Measurements from ENCODE around the gene KLHDC10. TPM values are rescaled to one million over a fixed set of nuclear protein-coding genes. Genes with fewer than 3 reads are reported as not detected.

Gene KLHDC10
- total RNA-seq, 2 donors from 2014 or later, result 18.7 to 34.7 TPM

DNA sequence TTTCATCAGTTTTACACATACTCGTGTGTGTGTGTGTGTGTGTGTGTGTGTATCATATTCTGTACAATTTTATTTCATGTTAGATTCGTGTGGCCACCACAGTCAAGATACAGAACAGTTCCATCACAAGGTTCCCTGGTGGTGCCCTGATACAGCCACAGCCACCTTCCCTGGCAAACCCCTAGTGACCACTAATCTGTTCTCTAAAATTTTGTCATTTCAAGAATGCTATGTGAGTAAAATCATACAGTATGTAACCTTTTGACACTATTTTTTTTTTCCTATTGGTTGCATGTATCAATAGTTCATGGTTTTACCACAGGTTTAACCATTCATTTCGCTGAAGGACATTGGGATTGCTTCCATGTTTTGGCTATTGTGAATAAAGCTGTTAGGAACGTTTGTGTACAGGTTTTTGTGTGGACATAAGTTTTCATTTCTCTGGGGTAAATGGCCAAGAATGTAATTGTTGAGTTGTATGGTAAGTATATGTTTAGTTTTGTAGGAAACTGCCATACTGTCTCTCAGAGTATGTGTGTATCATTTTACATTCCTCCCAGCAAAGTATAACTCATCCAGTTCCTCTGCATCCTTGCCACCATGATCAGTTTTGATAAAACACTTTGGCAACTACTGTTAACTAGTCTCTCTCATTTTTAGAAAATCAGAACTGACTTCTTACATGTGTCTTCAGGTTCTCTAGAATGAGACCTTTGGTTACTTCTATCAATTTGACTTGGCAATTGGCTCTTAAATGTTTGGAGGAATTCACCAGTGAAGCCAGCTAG is 20.6 kb downstream of the KLHDC10 start:
- no peaks in the 10 kb centered on the region for H3K36me3 ChIP-seq
- no peak for DNase-seq (ENCODE audit: low spot score)
- no peaks in the 10 kb centered on the region for H3K27me3 ChIP-seq (replicated peaks; ENCODE audit: insufficient read depth)
- WGBS, result 77% methylated on average over 4 of the region's 4 CpGs
- H3K4me1 ChIP-seq (replicated peaks), result peaks cover 4% of the 10 kb centered on the region
- H3K27ac ChIP-seq, result no peak overlapping the region
- intact Hi-C loops (cut with DNase I), result no loop called here
- TF ChIP-seq POLR2AphosphoS5 (IDR thresholded peaks at IDR 0.05), result no peak
- TF ChIP-seq, protein P1, sequence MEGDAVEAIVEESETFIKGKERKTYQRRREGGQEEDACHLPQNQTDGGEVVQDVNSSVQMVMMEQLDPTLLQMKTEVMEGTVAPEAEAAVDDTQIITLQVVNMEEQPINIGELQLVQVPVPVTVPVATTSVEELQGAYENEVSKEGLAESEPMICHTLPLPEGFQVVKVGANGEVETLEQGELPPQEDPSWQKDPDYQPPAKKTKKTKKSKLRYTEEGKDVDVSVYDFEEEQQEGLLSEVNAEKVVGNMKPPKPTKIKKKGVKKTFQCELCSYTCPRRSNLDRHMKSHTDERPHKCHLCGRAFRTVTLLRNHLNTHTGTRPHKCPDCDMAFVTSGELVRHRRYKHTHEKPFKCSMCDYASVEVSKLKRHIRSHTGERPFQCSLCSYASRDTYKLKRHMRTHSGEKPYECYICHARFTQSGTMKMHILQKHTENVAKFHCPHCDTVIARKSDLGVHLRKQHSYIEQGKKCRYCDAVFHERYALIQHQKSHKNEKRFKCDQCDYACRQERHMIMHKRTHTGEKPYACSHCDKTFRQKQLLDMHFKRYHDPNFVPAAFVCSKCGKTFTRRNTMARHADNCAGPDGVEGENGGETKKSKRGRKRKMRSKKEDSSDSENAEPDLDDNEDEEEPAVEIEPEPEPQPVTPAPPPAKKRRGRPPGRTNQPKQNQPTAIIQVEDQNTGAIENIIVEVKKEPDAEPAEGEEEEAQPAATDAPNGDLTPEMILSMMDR (IDR thresholded peaks at IDR 0.05), result no peak
- no peak for TF ChIP-seq POLR2A (IDR thresholded peaks at IDR 0.05)
- H3K4me3 ChIP-seq, result no peak overlapping the region
- no peaks in the 10 kb centered on the region for H3K9me3 ChIP-seq

DNA sequence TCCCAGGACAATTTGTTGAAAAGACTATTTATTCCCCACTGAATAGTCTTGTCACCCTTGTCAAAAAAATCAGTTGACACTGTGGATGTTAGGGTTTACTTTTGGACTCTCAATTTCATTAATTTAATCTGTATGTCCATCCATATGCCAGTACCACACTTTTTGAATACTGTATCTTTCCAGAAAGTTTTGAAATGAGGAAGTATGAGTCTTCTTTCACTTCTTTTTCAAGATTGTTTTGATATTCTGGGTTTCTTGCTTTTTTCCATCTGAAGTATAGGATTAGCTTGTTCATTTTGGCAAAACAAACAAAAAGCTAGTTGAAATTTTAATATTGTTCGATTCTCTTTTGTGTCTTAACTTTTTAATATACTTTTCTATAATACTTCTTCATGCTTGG is 21.7 kb downstream of the KLHDC10 start:
- DNase-seq (ENCODE audit: low spot score), result no peak
- Histone ChIP-seq H3K4me3 (no peak overlapping the region), H3K36me3 (no peaks in the 10 kb centered on the region), H3K4me1 (replicated peaks) (peaks cover 5% of the 10 kb centered on the region), H3K27ac (no peak overlapping the region), H3K9me3 (no peaks in the 10 kb centered on the region), H3K27me3 (replicated peaks; ENCODE audit: insufficient read depth) (no peaks in the 10 kb centered on the region)
- TF ChIP-seq, protein P1 (IDR thresholded peaks at IDR 0.05), result no peak
- TF ChIP-seq POLR2AphosphoS5 (IDR thresholded peaks at IDR 0.05) (no peak), POLR2A (IDR thresholded peaks at IDR 0.05) (no peak)
- WGBS, result 96% methylated on average over 1 of the region's 1 CpG
- intact Hi-C loops (cut with DNase I), result no loop called here

DNA sequence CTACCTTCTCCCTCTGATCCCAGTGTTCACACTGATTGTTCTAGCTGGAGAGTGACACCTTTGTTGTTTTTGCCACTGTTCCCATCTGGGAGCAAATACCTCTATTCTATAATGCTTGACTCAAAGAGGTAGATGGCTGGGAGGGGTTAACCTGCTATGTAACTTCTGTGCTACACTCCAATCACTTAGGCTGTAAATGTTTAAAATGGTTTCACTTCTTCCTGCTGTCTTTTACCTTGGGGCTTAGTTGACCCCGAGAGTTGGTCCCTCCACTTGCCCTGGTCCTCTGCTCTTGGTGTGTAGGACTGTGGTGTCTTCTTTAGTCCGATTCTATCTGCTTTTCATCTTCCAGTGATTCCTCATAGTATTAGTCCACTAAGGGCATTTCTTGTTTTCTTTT is 22.3 kb downstream of the KLHDC10 start:
- peaks cover 5% of the 10 kb centered on the region for H3K4me1 ChIP-seq (replicated peaks)
- no peak overlapping the region for H3K4me3 ChIP-seq
- no peaks in the 10 kb centered on the region for H3K36me3 ChIP-seq
- no peaks in the 10 kb centered on the region for H3K27me3 ChIP-seq (replicated peaks; ENCODE audit: insufficient read depth)
- no peak for TF ChIP-seq POLR2AphosphoS5 (IDR thresholded peaks at IDR 0.05)
- no peak for TF ChIP-seq POLR2A (IDR thresholded peaks at IDR 0.05)
- TF ChIP-seq, protein P1 (IDR thresholded peaks at IDR 0.05), result no peak
- DNase-seq (ENCODE audit: low spot score), result no peak
- WGBS, result 89% methylated on average over 2 of the region's 2 CpGs
- H3K9me3 ChIP-seq, result no peaks in the 10 kb centered on the region
- intact Hi-C loops (cut with DNase I), result no loop called here
- H3K27ac ChIP-seq, result no peak overlapping the region

DNA sequence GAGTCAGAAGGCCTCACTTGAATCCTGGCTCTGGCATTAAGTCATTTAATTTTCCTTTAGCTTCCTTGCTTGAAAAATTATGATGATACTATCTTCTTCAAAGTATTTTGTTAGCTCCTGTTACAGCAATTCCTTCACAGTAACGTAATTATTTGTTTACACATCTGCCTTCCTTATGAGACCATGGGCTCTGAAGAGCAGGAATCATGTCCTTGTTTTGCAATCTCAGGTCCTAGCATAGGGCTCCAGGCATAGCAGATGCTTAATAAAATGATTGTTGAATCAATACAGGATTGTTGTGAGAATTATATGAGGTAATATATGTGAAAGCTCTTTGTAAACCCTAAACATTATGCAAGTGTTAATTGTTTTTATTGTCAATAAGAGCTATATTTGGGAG is 25.5 kb downstream of the KLHDC10 start:
- intact Hi-C loops (cut with DNase I), result no loop called here
- H3K9me3 ChIP-seq, result no peaks in the 10 kb centered on the region
- no peaks in the 10 kb centered on the region for H3K36me3 ChIP-seq
- TF ChIP-seq POLR2AphosphoS5 (IDR thresholded peaks at IDR 0.05) (no peak), POLR2A (IDR thresholded peaks at IDR 0.05) (no peak)
- H3K27me3 ChIP-seq (replicated peaks; ENCODE audit: insufficient read depth), result no peaks in the 10 kb centered on the region
- WGBS, result 7% methylated on average over 1 of the region's 1 CpG
- peaks cover 5% of the 10 kb centered on the region for H3K4me1 ChIP-seq (replicated peaks)
- no peak overlapping the region for H3K4me3 ChIP-seq
- no peak for DNase-seq (ENCODE audit: low spot score)
- no peak overlapping the region for H3K27ac ChIP-seq

DNA sequence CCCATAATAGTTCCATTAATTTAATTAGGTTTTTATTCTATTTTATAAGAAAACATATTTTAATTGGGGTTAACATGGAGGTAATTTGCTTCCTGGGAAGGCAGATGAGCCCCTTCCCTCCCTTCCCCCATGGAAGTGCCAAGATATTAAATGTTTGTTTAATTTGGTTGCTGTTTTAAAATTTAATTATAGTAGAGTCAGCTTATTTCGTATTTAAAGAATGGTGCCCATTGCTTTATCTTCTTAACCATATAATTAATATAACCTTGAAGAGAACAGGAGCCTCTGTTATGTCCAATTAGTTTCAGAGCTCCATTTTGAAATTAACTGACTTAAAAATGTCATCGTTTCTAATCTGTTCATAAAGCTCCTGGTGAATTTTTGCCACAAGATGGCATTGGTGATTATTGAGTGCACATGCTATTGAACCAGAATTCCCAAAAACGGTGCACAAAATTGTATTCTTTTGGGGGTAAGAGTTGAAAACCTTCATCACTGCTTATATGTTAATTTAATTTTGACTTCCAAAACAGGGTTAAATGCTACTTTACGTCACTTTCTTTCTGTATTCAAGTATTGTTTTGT is 26.0 kb downstream of the KLHDC10 start:
- no peaks in the 10 kb centered on the region for H3K9me3 ChIP-seq
- no peak for TF ChIP-seq POLR2AphosphoS5 (IDR thresholded peaks at IDR 0.05)
- TF ChIP-seq, protein P1 (IDR thresholded peaks at IDR 0.05), result peak in 2 of 4 experiments; percentile 20 to 34
- no peaks in the 10 kb centered on the region for H3K36me3 ChIP-seq
- DNase-seq (ENCODE audit: low spot score), result no peak
- H3K27me3 ChIP-seq (replicated peaks; ENCODE audit: insufficient read depth), result no peaks in the 10 kb centered on the region
- H3K4me1 ChIP-seq (replicated peaks), result peaks cover 5% of the 10 kb centered on the region
- no peak overlapping the region for H3K4me3 ChIP-seq
- 48% methylated on average over 4 of the region's 4 CpGs for WGBS
- H3K27ac ChIP-seq, result no peak overlapping the region
- intact Hi-C loops (cut with DNase I), result no loop called here

Measured in prostate gland (tissue), 2 donors.